ENCODE measurements around the gene SLC2A3.
A peak's percentile ranks its signal among the peaks of the same experiment; 100 is the strongest.
"Not testable (repeated sequence)": the region's sequence is repeated elsewhere in the genome, so short reads cannot be mapped to it uniquely, and the experiment has no call there.

The SLC2A3 gene

GRCh38 chr12:7950230-7950943 is 14.4 kb upstream of the SLC2A3 start:
- not testable (repeated sequence) for DNase-seq

- no peak for DNase-seq
Measured at GRCh38 chr12:7948589-7949260, 12.7 kb upstream of the SLC2A3 start.

- no peak for DNase-seq
Measured at GRCh38 chr12:7947011-7947410, 11.0 kb upstream of the SLC2A3 start.

- not testable (repeated sequence) for DNase-seq
Measured at GRCh38 chr12:7944760-7945159, 8.8 kb upstream of the SLC2A3 start.

- no peak for DNase-seq
Measured at GRCh38 chr12:7940906-7941305, 4.9 kb upstream of the SLC2A3 start.

GRCh38 chr12:7937833-7938506 is 2.0 kb upstream of the SLC2A3 start:
- DNase-seq = peak; percentile 41

GRCh38 chr12:7934889-7935492 is 996 bp downstream of the SLC2A3 start:
- DNase-seq = no peak

GRCh38 chr12:7934091-7934888 is 1.7 kb downstream of the SLC2A3 start:
- DNase-seq = no peak

- DNase-seq = peak; percentile 73
Measured at GRCh38 chr12:7933255-7933726, 2.7 kb downstream of the SLC2A3 start.

GRCh38 chr12:7932599-7933240 is 3.3 kb downstream of the SLC2A3 start:
- DNase-seq = not testable (repeated sequence)

- peak; percentile 33 for DNase-seq
Measured at GRCh38 chr12:7929083-7929792, 6.7 kb downstream of the SLC2A3 start.

- no peak for DNase-seq
Measured at GRCh38 chr12:7927470-7927869, 8.5 kb downstream of the SLC2A3 start.

- not testable (repeated sequence) for DNase-seq
Measured at GRCh38 chr12:7926068-7926666, 9.8 kb downstream of the SLC2A3 start.

- DNase-seq = no peak
Measured at GRCh38 chr12:7923241-7924236, 12.4 kb downstream of the SLC2A3 start.

- DNase-seq = not testable (repeated sequence)
Measured at GRCh38 chr12:7921181-7921580, 14.8 kb downstream of the SLC2A3 start.

- not testable (repeated sequence) for DNase-seq
Measured at GRCh38 chr12:7918268-7918590, 17.8 kb downstream of the SLC2A3 start.

- DNase-seq = no peak
Measured at GRCh38 chr12:7917392-7918267, 18.4 kb downstream of the SLC2A3 start.

- DNase-seq = no peak
Measured at GRCh38 chr12:7916936-7917335, 19.1 kb downstream of the SLC2A3 start.

Measured in NCI-H1092 (cell line).